Skeletal muscle cell (primary cell): Measurements from ENCODE around the gene HELZ.

Experiments
- DNase-seq: peaks from one replicate; pipeline ENCODE4 v3.0.0-alpha.2; 2010; ENCODE audit warnings: low read depth
- H3K4me3 ChIP-seq: 2 replicates; pipeline ENCODE4 v1.5.1; 2011; ENCODE audit warnings: low read depth, mild to moderate bottlenecking, control low read depth, low read length, moderate library complexity

The HELZ gene

DNA sequence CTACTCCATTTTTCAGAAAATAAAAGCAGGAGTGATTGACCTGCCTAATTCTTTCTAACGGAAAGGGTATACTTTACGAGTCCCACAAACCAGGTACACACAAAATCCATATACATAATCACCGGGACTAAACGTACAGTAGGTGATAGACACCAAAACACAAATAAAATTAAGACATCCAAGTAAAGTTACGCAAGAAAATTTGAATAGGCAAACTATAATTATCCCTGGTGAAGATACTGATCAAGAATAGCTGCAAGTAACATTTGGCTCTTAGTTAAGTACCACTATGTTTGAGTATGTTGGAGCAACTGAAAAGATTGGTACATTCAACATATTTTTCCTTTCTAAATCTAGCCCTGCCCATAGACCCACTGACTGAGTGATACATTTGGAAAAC is 1.7 kb downstream of the HELZ start:
- H3K4me3 ChIP-seq, result no peak overlapping the region
- no peak for DNase-seq

DNA sequence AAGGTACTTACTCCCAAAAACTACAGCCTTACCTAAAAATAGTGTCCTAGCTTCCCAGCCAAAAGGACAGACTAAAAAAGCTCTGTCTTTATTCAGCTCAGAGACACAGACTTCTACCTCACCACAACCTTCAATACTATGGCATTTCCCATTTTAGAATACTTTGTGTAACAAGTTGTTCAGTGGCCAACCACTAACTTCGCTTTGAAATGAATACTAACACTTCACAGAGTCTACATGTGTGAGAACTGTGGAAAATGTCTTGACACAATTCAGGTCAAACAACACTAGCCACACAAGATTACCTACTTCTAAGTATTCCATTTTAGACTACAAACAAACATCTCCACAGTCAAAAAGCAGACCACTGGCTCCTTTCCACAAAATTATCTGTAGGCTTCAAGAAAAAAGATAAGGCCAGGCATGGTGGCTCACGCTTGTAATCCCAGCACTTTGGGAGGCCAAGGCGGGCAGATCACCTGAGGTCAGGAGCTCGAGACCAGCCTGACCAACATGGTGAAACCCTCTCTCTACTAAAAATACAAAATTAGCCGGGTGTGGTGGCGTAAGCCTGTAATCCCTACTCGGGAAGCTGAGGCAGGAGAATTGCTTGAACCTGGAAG is 3.2 kb downstream of the HELZ start:
- H3K4me3 ChIP-seq, result no peak overlapping the region
- DNase-seq, result no peak

GRCh38 chr17:67239597-67239996 is 5.4 kb downstream of the HELZ start:
- no peak for DNase-seq
- H3K4me3 ChIP-seq, result no peak overlapping the region

- no peak for DNase-seq
- H3K4me3 ChIP-seq, result no peak overlapping the region
These were observed 6.0 kb downstream of the HELZ start for GRCh38 chr17:67238991-67239390.

DNA sequence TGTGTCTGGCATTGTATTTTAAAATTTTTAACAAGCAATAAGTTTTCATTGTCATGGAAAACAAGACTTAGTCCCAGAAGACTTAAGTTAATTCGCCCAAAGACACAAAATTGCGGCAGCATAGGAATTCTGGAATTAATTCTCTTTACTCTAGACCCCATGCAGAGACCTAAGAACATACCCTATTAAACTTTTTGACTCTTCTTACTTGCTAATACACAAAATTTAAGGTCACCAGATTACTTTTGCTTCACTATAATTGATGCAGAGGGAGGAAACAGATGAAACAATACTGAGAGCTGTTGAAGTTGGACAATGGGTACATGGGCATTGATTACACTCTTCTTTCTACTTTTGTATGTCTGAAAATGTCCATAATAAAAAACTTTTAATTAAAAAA is 12.6 kb downstream of the HELZ start:
- no peak overlapping the region for H3K4me3 ChIP-seq
- no peak for DNase-seq

- no peak overlapping the region for H3K4me3 ChIP-seq
- no peak for DNase-seq
These were observed 15.7 kb downstream of the HELZ start for GRCh38 chr17:67229109-67229955.

DNA sequence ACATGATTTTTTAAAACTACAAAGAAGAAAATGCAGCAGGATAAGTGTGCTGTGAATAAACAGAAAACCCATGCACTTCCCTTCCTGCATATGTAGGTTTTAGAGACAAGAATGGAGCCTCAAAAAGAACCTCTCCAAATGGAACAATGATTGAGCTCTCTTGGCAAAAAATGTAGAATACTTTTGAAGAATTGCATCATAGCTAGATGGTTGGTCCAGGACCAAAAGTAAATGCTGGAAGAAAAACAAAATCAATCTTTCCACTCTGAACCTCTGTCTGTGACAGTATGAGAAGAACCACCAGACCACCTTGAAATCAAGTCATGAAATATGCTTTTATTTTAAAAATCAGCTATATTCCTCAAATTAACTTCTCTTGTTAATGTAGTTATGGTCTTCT is 17.5 kb downstream of the HELZ start:
- no peak for DNase-seq
- no peak overlapping the region for H3K4me3 ChIP-seq

- no peak overlapping the region for H3K4me3 ChIP-seq
- no peak for DNase-seq
These were observed 19.7 kb downstream of the HELZ start for GRCh38 chr17:67225316-67225715.

DNA sequence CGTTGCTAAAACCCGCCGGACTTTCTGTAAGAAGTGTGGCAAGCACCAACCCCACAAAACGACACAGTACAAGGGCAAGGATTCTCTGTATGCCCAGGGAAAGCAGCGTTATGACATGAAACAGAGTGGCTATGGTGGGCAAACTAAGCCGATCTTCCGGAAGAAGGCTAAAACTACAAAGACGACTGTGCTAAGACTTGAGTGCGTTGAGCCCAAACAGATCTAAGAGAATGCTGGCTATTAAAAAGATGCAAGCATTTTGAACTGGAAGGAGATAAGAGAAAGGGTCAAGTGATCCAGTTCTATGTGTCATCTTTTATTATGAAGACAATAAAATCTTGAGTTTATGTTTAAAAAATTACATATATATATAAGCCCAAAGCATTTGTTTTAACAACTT is 20.3 kb downstream of the HELZ start:
- H3K4me3 ChIP-seq, result no peak overlapping the region
- DNase-seq, result no peak

DNA sequence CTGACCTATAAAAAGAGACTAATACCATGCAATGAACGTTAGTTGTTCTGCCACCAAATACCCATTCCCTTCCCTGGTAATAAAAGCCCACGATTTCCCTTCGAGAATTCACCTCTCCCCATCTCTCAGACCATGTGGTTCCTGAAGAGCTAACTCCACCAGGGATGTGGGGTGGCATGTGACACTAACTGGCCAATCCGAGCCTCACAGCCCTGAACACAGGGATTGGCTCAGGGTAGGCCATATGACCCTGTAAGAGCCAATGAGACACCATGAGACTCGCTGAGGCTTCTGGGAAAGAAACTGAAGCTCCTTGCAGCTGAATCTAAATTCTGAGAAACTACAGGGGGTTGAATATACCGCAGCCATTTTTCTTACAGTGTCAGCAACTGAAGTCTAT is 21.1 kb downstream of the HELZ start:
- no peak for DNase-seq
- no peak overlapping the region for H3K4me3 ChIP-seq

GRCh38 chr17:67221062-67221998 is 23.7 kb downstream of the HELZ start:
- no peak for DNase-seq
- no peak overlapping the region for H3K4me3 ChIP-seq

GRCh38 chr17:67218385-67218950 is 26.5 kb downstream of the HELZ start:
- no peak overlapping the region for H3K4me3 ChIP-seq
- peak; percentile 3 for DNase-seq

GRCh38 chr17:67217446-67217845 is 27.6 kb downstream of the HELZ start:
- no peak overlapping the region for H3K4me3 ChIP-seq
- DNase-seq, result no peak

DNA sequence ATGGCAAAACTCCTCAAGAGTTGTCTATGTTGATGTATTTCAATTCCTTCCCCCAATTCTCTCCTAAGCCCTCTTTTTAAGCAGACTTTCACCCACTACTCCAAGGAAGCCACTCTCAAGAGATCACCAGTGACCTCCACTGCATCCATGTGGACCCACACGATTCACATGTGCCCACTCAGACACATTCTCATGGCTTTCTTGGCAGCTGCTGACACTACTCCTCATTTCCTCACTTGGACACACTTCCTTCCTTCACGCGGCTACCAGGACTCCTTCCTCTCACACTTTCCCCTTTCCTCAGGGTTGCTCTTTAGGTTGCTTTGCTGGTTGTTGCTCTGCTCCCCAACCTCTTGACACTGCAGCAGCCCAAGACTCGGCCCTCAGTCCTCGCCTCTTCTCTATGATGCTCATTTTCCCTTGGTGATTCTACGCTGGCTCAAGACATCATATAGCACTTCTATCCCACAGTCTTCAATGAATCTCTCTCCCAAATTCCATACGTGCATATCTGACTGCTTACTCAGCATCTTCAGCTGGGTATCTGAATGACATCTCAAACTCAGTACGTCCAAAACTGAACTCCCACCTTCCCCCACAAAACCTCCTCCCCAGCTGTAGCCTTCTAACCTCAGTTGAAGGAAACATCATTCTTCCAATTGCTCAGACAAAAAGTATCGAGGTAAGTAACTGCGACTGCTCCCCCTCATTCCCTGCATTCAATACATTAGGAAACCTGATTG is 28.2 kb downstream of the HELZ start:
- no peak overlapping the region for H3K4me3 ChIP-seq
- DNase-seq, result no peak

DNA sequence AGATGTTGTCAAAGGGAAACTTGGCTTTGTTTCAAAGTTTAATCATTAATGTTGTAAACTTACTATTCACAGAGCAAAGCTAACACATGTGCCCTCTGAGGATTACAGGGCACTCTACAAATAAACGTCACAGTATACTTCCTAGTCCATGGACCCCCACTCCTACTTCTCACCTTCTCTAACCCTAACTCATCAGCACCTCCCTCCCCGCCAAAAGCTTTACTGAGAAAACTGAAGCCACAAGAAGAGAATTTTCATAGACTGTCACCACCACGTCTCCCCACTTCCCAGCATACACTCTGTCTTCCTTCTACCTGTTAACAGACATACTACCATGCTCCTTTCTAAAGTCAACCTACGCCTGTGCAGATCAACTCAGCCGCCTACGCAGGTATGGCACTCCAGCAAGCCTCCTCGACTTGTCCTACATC is 29.0 kb downstream of the HELZ start:
- no peak overlapping the region for H3K4me3 ChIP-seq
- no peak for DNase-seq

GRCh38 chr17:67212714-67213417 is 32.1 kb downstream of the HELZ start:
- H3K4me3 ChIP-seq, result no peak overlapping the region
- peak; percentile 39 for DNase-seq

- no peak for DNase-seq
These were observed 32.8 kb downstream of the HELZ start for GRCh38 chr17:67212231-67212630.

DNA sequence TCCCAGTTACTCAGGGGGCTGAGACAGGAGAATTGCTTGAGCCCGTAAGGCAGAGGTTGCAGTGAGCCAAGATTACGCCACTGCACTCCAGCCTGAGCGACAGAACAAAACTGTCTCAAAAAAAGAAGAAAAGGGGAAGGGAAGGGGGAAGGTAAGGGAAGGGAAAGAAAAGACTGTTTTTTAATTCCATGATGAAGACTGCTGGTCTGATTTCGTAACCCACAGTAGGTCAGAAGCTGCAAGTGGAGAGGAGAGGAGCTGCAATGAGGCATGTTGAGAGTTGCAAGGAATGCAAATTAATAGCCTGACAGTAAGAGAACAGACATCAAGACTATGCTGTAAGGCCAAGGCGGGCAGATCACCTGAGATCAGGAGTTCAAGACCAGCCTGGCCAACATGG is 33.3 kb downstream of the HELZ start:
- DNase-seq, result peak; percentile 28
- H3K4me3 ChIP-seq, result no peak overlapping the region

More at GRCh38 chr17:67212231-67212630, 32.8 kb downstream of the HELZ start:
- H3K4me3 ChIP-seq, result no peak overlapping the region
